Activated CD4-positive, alpha-beta T cell treated with anti-CD3 and anti-CD28 coated beads for 4 hours (primary cell): ENCODE results near the gene FAM13B.
A peak's percentile ranks its signal among the peaks of the same experiment; 100 is the strongest.
"Not testable (repeated sequence)": the region's sequence is repeated elsewhere in the genome, so short reads cannot be mapped to it uniquely, and the experiment has no call there.

Source experiments
- DNase-seq, 2 donors: peaks; one replicate each; pipeline ENCODE4 v3.0.0-alpha.2; 2020

The FAM13B gene

GRCh38 chr5:138032572-138033385, at the start of gene FAM13B:
FAM13B (minus strand) TSS chr5:138033079; CDS start chr5:138019111, 13,968 bp downstream.
- peak; percentile 72 to 83 for DNase-seq

DNA sequence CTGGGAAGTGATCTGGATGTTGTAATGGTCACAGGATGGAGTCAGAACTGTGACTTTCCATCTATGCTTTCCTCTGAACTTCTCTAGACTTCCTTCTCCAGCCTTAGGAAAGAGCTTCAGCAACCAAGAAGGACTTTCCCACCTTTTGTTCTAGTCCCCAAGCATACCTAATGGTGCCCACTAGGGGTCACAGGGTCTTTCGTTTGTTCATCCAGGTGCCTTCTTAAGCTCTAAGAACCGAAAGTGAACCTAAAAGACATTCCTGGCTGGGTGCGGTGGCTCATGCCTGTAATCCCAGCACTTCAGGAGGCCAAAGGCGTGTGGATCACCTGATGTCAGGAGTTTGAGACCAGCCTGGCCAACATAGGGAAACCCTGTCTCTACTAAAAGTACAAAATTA, 49.2 kb upstream of the FAM13B start:
- DNase-seq, result no peak

DNA sequence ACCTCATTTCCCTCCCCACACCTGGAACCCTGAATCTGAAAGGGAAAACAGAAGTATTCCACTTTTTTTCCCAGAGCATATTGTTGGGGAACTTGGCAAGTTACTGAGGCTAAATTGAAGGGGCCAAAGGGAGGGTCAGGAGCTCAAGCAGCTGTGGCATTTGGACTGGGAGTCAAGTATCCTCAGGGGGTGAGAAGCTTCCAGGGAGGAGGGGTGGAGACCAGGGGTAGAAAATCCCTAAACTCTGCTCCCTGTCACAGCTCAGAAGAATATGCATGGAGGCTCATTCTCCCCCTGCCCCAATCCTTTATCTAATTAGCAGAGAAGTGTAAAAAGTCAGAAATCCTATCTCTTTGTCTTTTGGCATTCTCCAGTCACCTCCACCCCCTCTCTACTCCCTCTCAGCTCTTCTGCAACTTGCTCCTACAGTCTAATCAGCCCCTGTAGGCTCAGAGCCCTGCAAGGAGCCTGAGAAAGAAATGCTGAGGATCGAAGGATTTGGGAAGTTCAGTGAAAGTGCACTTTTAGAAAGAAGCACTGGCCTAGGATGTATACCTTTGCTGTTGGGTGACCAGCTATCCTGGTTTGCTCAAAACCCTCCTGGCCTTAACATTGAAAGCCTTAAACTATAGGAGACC, 45.2 kb upstream of the FAM13B start:
- no peak for DNase-seq

GRCh38 chr5:138077064-138077696, 44.3 kb upstream of the FAM13B start:
- peak; percentile 25 to 53 for DNase-seq

DNA sequence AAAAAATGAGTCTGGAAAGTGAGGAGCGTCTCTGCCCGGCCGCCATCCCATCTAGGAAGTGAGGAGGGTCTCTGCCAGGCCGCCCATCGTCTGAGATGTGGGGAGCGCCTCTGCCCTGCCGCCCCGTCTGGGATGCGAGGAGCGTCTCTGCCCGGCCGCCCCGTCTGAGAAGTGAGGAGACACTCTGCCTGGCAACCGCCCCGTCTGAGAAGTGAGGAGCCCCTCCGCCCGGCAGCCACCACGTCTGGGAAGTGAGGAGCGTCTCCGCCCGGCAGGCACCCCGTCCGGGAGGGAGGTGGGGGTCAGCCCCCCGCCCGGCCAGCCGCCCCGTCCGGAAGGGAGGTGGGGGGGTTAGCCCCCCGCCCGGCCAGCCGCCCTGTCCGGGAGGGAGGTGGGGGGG, 37.1 kb upstream of the FAM13B start:
- not testable (repeated sequence) for DNase-seq

- peak; percentile 67 to 78 for DNase-seq
Observed at GRCh38 chr5:138068742-138069600, 36.1 kb upstream of the FAM13B start.

DNA sequence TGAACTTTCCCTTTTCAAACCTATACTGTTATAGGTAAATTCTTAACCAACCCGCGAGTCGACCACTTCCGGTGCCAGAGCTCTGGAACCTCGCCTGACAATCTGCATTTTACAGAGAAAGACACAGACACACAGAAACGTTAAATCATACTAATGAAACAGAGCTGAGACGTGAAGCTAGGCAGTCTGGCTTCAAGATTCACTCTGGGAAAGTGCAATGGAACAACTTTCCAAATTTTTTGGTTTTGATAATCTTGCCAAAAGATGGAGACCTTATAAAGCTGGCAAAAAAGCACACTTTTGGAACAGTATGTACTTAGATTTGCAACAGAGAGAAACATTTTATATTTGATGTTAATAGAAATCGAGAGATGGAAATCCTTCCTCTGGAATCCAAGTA, 35.1 kb upstream of the FAM13B start:
- DNase-seq, result no peak

GRCh38 chr5:138065102-138065501, 32.2 kb upstream of the FAM13B start:
- DNase-seq, result no peak

- no peak for DNase-seq
Observed at GRCh38 chr5:138064526-138064925, 31.6 kb upstream of the FAM13B start.

DNA sequence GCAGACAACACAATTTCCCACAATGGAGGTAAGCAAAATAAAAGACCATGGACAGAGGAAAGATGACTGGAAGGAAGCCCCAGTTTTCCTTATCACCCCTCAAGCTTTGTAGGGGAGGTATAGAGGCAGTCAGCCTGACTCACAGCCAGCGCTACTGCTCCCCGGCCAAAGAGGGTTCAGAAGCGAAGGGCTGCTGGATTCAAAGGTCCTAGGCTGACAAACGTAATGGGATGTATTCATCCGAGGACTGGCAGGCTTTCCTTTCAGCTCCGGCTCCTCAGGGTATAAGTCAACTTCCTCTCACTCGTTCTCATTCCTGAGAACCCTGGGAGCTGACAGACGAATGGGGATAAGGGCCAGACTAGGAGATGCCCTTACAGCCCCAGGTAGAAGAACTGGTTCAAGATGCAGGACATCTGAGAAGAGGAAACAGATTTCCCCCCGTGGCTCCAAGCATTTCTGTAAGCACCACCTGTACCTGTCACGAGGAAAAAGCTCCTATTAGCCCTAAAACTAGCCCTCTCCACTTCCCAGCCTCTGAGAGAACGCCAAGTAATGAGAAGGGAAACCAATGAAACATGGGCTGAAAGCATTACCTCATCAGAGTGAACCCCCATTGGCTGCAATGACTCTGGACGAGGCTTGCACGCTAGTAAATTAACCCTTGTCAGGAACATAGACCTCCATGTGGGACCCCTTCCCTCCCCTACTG, 22.1 kb upstream of the FAM13B start:
- DNase-seq, result no peak

DNA sequence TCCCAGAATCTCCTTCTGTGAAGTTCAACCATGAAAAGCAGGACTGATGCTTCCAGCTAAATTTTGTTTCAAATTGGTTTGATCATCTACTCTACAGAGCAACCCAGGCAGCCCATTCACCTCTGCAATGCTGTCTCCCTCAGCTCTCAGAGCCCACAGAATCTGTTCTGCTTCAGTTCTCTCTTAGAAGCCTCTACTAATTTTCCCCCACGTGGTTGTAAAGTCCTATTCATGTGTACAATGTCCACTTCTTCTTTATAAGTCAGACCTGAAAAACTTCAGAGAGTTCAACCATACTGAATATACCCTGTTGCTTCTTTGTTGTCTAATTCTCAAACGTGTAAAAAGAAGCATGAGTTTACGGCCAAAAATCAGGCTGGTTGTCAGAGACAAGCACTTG, 21.3 kb upstream of the FAM13B start:
- no peak for DNase-seq

DNA sequence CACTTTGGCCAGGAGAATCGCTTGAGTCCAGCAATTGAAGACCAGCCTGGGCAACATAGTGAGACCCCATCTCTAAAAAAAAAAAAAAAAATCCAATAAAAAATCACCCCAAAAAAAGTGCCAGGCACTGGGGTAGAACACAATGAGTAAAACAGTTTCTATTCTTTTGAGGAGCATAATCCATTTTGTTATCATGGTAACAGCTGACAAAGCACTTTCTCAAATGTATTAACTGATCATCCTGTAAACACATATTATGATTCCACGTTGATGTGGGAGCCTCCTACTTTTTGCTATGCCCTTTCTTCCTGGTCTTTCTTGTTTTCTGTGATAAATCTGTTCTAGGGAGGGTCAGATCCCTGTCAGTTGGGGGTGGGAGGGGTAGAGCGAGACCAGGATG, 20.7 kb upstream of the FAM13B start:
- no peak for DNase-seq

GRCh38 chr5:138052718-138053117, 19.8 kb upstream of the FAM13B start:
- not testable (repeated sequence) for DNase-seq

GRCh38 chr5:138051441-138052296, 18.8 kb upstream of the FAM13B start:
- no peak for DNase-seq

DNA sequence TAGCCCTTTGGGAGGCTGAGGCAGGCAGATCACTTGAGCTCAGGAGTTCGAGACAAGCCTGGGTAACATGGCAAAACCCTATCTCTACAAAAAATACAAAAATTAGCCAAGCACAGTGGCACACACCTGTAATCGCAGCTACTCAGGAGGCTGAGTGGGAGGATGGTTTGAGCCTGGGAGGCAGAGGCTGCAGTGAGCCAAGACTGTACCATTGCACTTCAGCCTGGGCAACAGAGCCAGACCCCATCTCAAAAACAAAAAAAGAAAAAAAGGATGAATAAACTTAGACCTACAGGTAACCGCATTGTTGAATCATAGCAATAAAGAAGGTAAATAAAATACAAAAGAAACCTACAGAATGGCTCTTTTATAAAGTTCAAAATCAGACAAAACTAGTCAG, 12.4 kb upstream of the FAM13B start:
- not testable (repeated sequence) for DNase-seq

DNA sequence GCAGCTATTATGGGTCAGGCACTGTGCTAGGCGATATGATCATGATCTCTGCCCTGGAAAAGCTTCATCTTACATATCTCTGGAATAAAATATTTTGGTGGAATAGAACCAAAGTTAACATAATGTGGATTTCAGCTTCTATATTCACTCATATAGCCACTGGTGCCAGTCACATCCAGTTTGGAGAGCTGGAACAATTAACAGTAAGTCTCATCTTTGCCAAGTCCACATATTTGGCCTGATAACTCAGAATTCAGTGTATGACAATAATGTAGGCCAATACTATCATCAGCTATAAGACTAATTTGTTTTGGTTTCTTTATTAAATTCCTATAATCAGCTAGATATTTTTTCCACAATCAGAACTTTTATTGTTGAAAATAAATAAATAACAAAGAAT, 5.9 kb upstream of the FAM13B start:
- DNase-seq, result no peak

- DNase-seq, result no peak
Observed at GRCh38 chr5:138037907-138038633, 5.2 kb upstream of the FAM13B start.

DNA sequence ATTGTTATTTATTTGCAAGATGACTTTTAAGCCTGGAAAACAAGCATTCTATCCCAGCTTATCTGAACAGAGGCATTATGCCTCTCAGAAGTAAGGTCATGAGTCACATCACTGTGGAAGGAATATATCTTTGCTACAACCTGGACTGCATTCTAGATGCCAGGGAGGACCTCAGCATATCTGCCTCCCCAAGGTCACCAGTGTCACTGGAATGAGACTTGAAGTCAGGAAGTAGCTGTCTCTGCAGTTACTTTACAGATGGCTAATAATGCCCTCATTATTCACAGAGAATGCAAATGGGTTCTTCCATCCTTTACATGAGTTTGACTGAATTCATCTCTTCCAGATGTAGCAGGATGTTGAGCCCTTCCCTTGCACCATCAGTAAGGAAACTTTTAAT, 4.4 kb upstream of the FAM13B start:
- no peak for DNase-seq

GRCh38 chr5:138035605-138036537, 3.0 kb upstream of the FAM13B start:
- DNase-seq, result peak; percentile 60 to 64
